Keratinocyte (primary cell): Measurements from ENCODE around the gene ZNF763. TPM values are rescaled to one million over a fixed set of nuclear protein-coding genes. Genes with fewer than 3 reads are reported as not detected.
"Not testable (repeated sequence)": the region's sequence is repeated elsewhere in the genome, so short reads cannot be mapped to it uniquely, and the experiment has no call there.

Experiments
- DNase-seq: peaks from one replicate; pipeline ENCODE4 v3.0.0-alpha.2; 2011; ENCODE audit warnings: low read depth, missing footprints, low spot score
- FAIRE-seq: peaks from 2 replicates; lab custom pipeline; 2011; peaks lifted over from hg19 to GRCh38; lab: Jason Lieb, UNC
- H2AFZ ChIP-seq: 2 replicates; pipeline ENCODE4 v1.6.0; 2012; ENCODE audit warnings: low read length, control low read depth, inconsistent platforms; ENCODE audit not compliant: control insufficient read depth
- H3K27ac ChIP-seq: 2 replicates; pipeline ENCODE4 v1.5.1; 2011; ENCODE audit warnings: low read length; ENCODE audit not compliant: control insufficient read depth, insufficient read depth
- H3K27me3 ChIP-seq: 3 replicates; pipeline ENCODE4 v1.6.0; 2011; ENCODE audit warnings: low read length; ENCODE audit not compliant: control insufficient read depth, insufficient read depth; ENCODE audit errors: extremely low read depth
- H3K36me3 ChIP-seq, 2 experiments: 2 replicates in 1 of 2; 3 replicates in 1 of 2; pipeline ENCODE4 v1.5.1; 2011; ENCODE audit warnings: low read length in 2 of 2, mild to moderate bottlenecking in 1 of 2; ENCODE audit not compliant: control insufficient read depth in 2 of 2, insufficient read depth in 2 of 2; ENCODE audit errors: extremely low read depth in 1 of 2
- H3K4me1 ChIP-seq: 3 replicates; pipeline ENCODE4 v1.5.1; 2011; ENCODE audit warnings: low read length; ENCODE audit not compliant: control insufficient read depth, insufficient read depth; ENCODE audit errors: extremely low read depth
- H3K4me2 ChIP-seq: 3 replicates; pipeline ENCODE4 v1.6.0; 2011; ENCODE audit warnings: low read depth, low read length; ENCODE audit not compliant: control insufficient read depth, insufficient read depth; ENCODE audit errors: extremely low read depth
- H3K4me3 ChIP-seq, 3 experiments: fragments of 200-600 bp in 1 of 3; sonication (generic) in 1 of 3; 2 replicates in 2 of 3; 3 replicates in 1 of 3; pipeline ENCODE4 v1.5.1; 2011 to 2016; ENCODE audit warnings: low read length in 3 of 3, mild to moderate bottlenecking in 3 of 3, control low read depth in 2 of 3, inconsistent platforms in 1 of 3, low read depth in 1 of 3, mixed read lengths in 1 of 3, mixed run types in 1 of 3, moderate library complexity in 1 of 3; ENCODE audit not compliant: control insufficient read depth in 2 of 3, insufficient read depth in 2 of 3; ENCODE audit errors: extremely low read depth in 1 of 3
- H3K79me2 ChIP-seq: 2 replicates; pipeline ENCODE4 v1.6.0; 2012; ENCODE audit warnings: low read length; ENCODE audit not compliant: control insufficient read depth, insufficient read depth
- H3K9ac ChIP-seq: 3 replicates; pipeline ENCODE4 v1.6.0; 2011; ENCODE audit warnings: low read length; ENCODE audit not compliant: control insufficient read depth, insufficient read depth; ENCODE audit errors: extremely low read depth
- H3K9me1 ChIP-seq: 3 replicates; pipeline ENCODE4 v1.6.0; 2011; ENCODE audit warnings: low read length; ENCODE audit not compliant: control insufficient read depth, insufficient read depth; ENCODE audit errors: extremely low read depth
- H3K9me3 ChIP-seq: 2 replicates; pipeline ENCODE4 v1.5.1; 2012; ENCODE audit warnings: low read depth, low read length; ENCODE audit not compliant: control insufficient read depth
- H4K20me1 ChIP-seq: 3 replicates; pipeline ENCODE4 v1.6.0; 2011; ENCODE audit warnings: low read length; ENCODE audit not compliant: control insufficient read depth, insufficient read depth; ENCODE audit errors: extremely low read depth
- CTCF ChIP-seq, 3 experiments: IDR thresholded peaks in 1 of 3; conservative IDR thresholded peaks in 1 of 3; optimal IDR thresholded peaks in 1 of 3; 2 replicates in 2 of 3; 3 replicates in 1 of 3; pipeline versions ENCODE3 to v1.5.1; 2011; ENCODE audit warnings: low read length in 3 of 3, mild to moderate bottlenecking in 3 of 3, moderate library complexity in 2 of 3, control low read depth in 1 of 3, inconsistent platforms in 1 of 3; ENCODE audit not compliant: insufficient read depth in 2 of 3; ENCODE audit errors: extremely low read depth in 1 of 3
- EZH2 ChIP-seq: IDR thresholded peaks from one replicate; pipeline ENCODE4 v1.6.1; 2012; ENCODE audit warnings: inconsistent platforms, mild to moderate bottlenecking, low read length, moderate library complexity
- dilution Hi-C: fragments of 300-500 bp; cut with MboI; formaldehyde crosslinking; loops from one replicate; pipeline ENCODE4 v1.7.0; 2020; ENCODE audit warnings: low sequenced_read_pairs; ENCODE audit not compliant: extremely low pct_ligation_motif_present
- polyA plus RNA-seq, 5 experiments: library from polyadenylated mRNA; depleted of rRNA in 3 of 5; stranded (reverse) in 3 of 5; stranded (forward) in 1 of 5; unstranded in 1 of 5; fragments of >200 nt; gene quantifications; 1 replicate in 1 of 5; 2 replicates in 3 of 5; 3 replicates in 1 of 5; pipeline versions ENCODE4 v1.2.1 to v1.2.3, GENCODE V29; 2011 to 2012; ENCODE audit warnings: missing spikeins in 2 of 5, low read depth in 1 of 5, low replicate concordance in 1 of 5

ZNF763 gene
- polyA plus RNA-seq, 1 donor (not counting 4 experiments of a cell fraction or from before 2014, with no cell fraction given), result 2.3 TPM

GRCh38 chr19:11931513-11931912 is 33.3 kb upstream of the ZNF763 start:
- Histone ChIP-seq H2AFZ (no peak overlapping the region), H3K4me1 (no peaks in the 10 kb centered on the region), H4K20me1 (no peaks in the 10 kb centered on the region), H3K4me3 (no peak overlapping the region), H3K27ac (no peak overlapping the region), H3K27me3 (no peaks in the 10 kb centered on the region), H3K9ac (no peak overlapping the region), H3K36me3 (peaks cover 0 to 1% of the 10 kb centered on the region in 2 experiments), H3K79me2 (peaks cover 66% of the 10 kb centered on the region), H3K9me1 (no peaks in the 10 kb centered on the region), H3K4me2 (no peak overlapping the region), H3K9me3 (peaks cover 2% of the 10 kb centered on the region)
- TF ChIP-seq EZH2 (no peak), CTCF (optimal IDR thresholded peaks at IDR 0.05 in 1 of 3, IDR thresholded peaks at IDR 0.05 in 1 of 3, conservative IDR thresholded peaks at IDR 0.05 in 1 of 3; ENCODE audit: extremely low read depth in 1 of 3, insufficient read depth in 2 of 3, low read length in 3 of 3) (no peak)
- dilution Hi-C loops, result no loop called here
- FAIRE-seq (no peak), DNase-seq (no peak)

- H3K9me3 ChIP-seq, H3K4me3 ChIP-seq, dilution Hi-C loops, H2AFZ ChIP-seq, FAIRE-seq, H3K4me1 ChIP-seq, H3K36me3 ChIP-seq, H3K27ac ChIP-seq, H3K9ac ChIP-seq, H4K20me1 ChIP-seq, DNase-seq, H3K27me3 ChIP-seq, H3K9me1 ChIP-seq, H3K4me2 ChIP-seq: not testable (repeated sequence)
- H3K79me2 ChIP-seq, result peaks cover 52% of the 10 kb centered on the region
These were observed 29.0 kb upstream of the ZNF763 start for GRCh38 chr19:11935829-11936228.

GRCh38 chr19:11938383-11938782 is 26.5 kb upstream of the ZNF763 start:
- H4K20me1 ChIP-seq, H3K9ac ChIP-seq, H3K9me3 ChIP-seq, H3K27ac ChIP-seq, DNase-seq, H3K27me3 ChIP-seq, H2AFZ ChIP-seq, H3K9me1 ChIP-seq, FAIRE-seq, H3K36me3 ChIP-seq, H3K4me3 ChIP-seq, H3K4me2 ChIP-seq, H3K4me1 ChIP-seq, dilution Hi-C loops: not testable (repeated sequence)
- peaks cover 40% of the 10 kb centered on the region for H3K79me2 ChIP-seq

- peaks cover 19% of the 10 kb centered on the region for H3K9me3 ChIP-seq
- H2AFZ ChIP-seq, H3K4me3 ChIP-seq, H3K4me2 ChIP-seq, H4K20me1 ChIP-seq, FAIRE-seq, H3K4me1 ChIP-seq, H3K27me3 ChIP-seq, DNase-seq, dilution Hi-C loops, H3K9ac ChIP-seq, H3K27ac ChIP-seq, H3K9me1 ChIP-seq, H3K36me3 ChIP-seq: not testable (repeated sequence)
- peaks cover 34% of the 10 kb centered on the region for H3K79me2 ChIP-seq
These were observed 23.4 kb upstream of the ZNF763 start for GRCh38 chr19:11941361-11941887.
